Left ventricle myocardium inferior (tissue), 1 donor: ENCODE results near the gene PRKCB. TPM values are rescaled to one million over a fixed set of nuclear protein-coding genes. Genes with fewer than 3 reads are reported as not detected.

Source experiments
- DNase-seq: peaks from one replicate; pipeline ENCODE4 v3.0.0-alpha.2; 2020
- H3K27ac ChIP-seq: fragments of 200-600 bp; replicated peaks from 2 replicates; pipeline ENCODE4 v1.8.0; 2021
- H3K27me3 ChIP-seq: fragments of 200-600 bp; 2 replicates; pipeline ENCODE4 v1.8.0; 2021; ENCODE audit warnings: low read depth
- H3K36me3 ChIP-seq: fragments of 200-600 bp; 2 replicates; pipeline ENCODE4 v1.8.0; 2021
- H3K4me1 ChIP-seq: fragments of 200-600 bp; 2 replicates; pipeline ENCODE4 v1.8.0; 2021
- H3K4me3 ChIP-seq: fragments of 200-600 bp; 2 replicates; pipeline ENCODE4 v1.8.0; 2021; ENCODE audit warnings: mild to moderate bottlenecking, moderate library complexity
- H3K9me3 ChIP-seq: fragments of 200-600 bp; replicated peaks from 2 replicates; pipeline ENCODE4 v1.8.0; 2021
- CTCF ChIP-seq: fragments of 200-600 bp; IDR thresholded peaks from 2 replicates; pipeline ENCODE4 v1.8.0; 2021; ENCODE audit warnings: antibody characterized with exemption, mild to moderate bottlenecking, borderline replicate concordance
- intact Hi-C: fragments of 100-400 bp; cut with micrococcal nuclease; formaldehyde crosslinking; loops from one replicate; pipeline ENCODE4 v1.11.0; 2022
- total RNA-seq: library from RNA; stranded (reverse); fragmentation: NEBNext Ultra II Directional; extraction: Animal tissue kit (Norgen Biotek cat#: 25700); gene quantifications from one replicate; pipeline ENCODE4 v1.2.1, GENCODE V29; 2021
- donor health status: DM: no; HTN: yes; CAD: no; lungs with severe emphysema.

The PRKCB gene
- total RNA-seq, 1 donor from 2014 or later: 1.6 TPM

GRCh38 chr16:23852794-23853562, 17.2 kb downstream of the PRKCB start:
- no peak overlapping the region for H3K4me3 ChIP-seq
- H3K36me3 ChIP-seq: no peaks in the 10 kb centered on the region
- H3K27ac ChIP-seq: no peak overlapping the region
- intact Hi-C loops: no loop called here
- H3K9me3 ChIP-seq: peaks cover 14% of the 10 kb centered on the region
- peaks cover 4% of the 10 kb centered on the region for H3K4me1 ChIP-seq
- peaks cover 38% of the 10 kb centered on the region for H3K27me3 ChIP-seq
- no peak for TF ChIP-seq CTCF
- no peak for DNase-seq

DNA sequence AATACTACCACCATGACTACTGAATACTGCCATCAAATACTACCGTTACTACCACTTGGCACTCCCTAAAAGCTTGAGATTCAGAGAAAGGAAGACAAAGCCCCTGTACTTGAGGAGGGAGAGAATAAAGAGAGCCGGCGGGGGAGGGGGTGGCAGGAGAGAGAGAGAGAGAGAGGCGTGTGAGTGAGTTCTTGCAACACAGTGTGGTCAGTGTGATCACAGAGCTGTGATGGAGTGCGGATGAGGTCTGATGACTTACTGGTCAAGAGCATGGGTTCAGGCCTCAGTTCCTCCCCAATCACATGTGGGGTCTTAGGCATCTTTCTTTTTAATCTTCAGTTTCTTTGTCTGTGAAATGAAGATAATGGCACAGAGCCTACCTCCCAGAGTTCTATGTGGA, 19.2 kb downstream of the PRKCB start:
- Histone ChIP-seq H3K36me3 (no peaks in the 10 kb centered on the region), H3K4me3 (no peak overlapping the region), H3K27me3 (peaks cover 51% of the 10 kb centered on the region), H3K27ac (no peak overlapping the region), H3K4me1 (peaks cover 4% of the 10 kb centered on the region), H3K9me3 (peaks cover 14% of the 10 kb centered on the region)
- TF ChIP-seq CTCF: no peak
- intact Hi-C loops: no loop called here
- no peak for DNase-seq

GRCh38 chr16:23856251-23856709, 20.5 kb downstream of the PRKCB start:
- intact Hi-C loops: no loop called here
- Histone ChIP-seq H3K36me3 (no peaks in the 10 kb centered on the region), H3K27ac (no peak overlapping the region), H3K27me3 (peaks cover 60% of the 10 kb centered on the region), H3K4me3 (no peak overlapping the region), H3K9me3 (peaks cover 3% of the 10 kb centered on the region), H3K4me1 (peaks cover 4% of the 10 kb centered on the region)
- DNase-seq: no peak
- no peak for TF ChIP-seq CTCF

- intact Hi-C loops: no loop called here
- no peaks in the 10 kb centered on the region for H3K9me3 ChIP-seq
- no peak overlapping the region for H3K4me3 ChIP-seq
- H3K27ac ChIP-seq: no peak overlapping the region
- DNase-seq: no peak
- H3K4me1 ChIP-seq: peaks cover 4% of the 10 kb centered on the region
- no peak for TF ChIP-seq CTCF
- H3K27me3 ChIP-seq: peaks cover 71% of the 10 kb centered on the region
- H3K36me3 ChIP-seq: no peaks in the 10 kb centered on the region
These were observed 21.6 kb downstream of the PRKCB start for GRCh38 chr16:23857256-23857880.

DNA sequence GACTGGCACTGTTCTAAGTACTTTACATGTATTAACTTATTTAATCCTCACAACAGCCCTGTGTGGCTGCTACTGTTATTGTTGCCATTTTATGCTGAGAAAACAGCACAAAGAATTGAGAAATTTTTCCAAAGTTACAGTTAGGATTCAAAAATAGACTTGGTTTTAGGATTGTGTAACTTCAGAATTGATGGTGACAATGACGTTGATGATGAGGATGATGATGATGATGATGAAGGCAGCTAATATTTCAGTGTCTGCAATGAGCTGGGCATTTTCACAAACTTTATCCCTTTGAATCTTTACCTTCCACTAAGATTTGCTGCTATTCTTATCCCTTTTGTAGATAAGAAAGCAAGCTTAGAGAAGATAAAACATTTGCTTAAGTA, 22.1 kb downstream of the PRKCB start:
- Histone ChIP-seq H3K27me3 (peaks cover 72% of the 10 kb centered on the region), H3K36me3 (no peaks in the 10 kb centered on the region), H3K4me3 (no peak overlapping the region), H3K4me1 (peaks cover 4% of the 10 kb centered on the region), H3K27ac (no peak overlapping the region), H3K9me3 (no peaks in the 10 kb centered on the region)
- TF ChIP-seq CTCF: no peak
- intact Hi-C loops: no loop called here
- DNase-seq: no peak
